Activated naive CD4-positive, alpha-beta T cell treated with anti-CD3 and anti-CD28 coated beads, Interleukin-2, amount 50 U/mL, for 72 hours (primary cell): ENCODE measurements around the gene CDADC1. TPM values are rescaled to one million over a fixed set of nuclear protein-coding genes. Genes with fewer than 3 reads are reported as not detected.
"Not testable (repeated sequence)": the region's sequence is repeated elsewhere in the genome, so short reads cannot be mapped to it uniquely, and the experiment has no call there.

Experiments
- ATAC-seq, 2 donors: fragments of 150-1000 bp; cut with Tn5 transposase; 2 replicates each; pipeline ENCODE4 v1.10.0; 2021; ENCODE audit warnings: mild to moderate bottlenecking in 2 of 2, moderate library complexity in 2 of 2
- DNase-seq, 2 donors: peaks; one replicate each; pipeline ENCODE4 v3.0.0; 2021 to 2022; ENCODE audit warnings: low spot score in 2 of 2
- H3K27ac Mint-ChIP-seq, 2 donors: one replicate each; pipeline ENCODE4 v1.8.0; 2022; ENCODE audit warnings: mild to moderate bottlenecking in 2 of 2, mixed read lengths in 2 of 2
- H3K36me3 Mint-ChIP-seq, 2 donors: one replicate each; pipeline ENCODE4 v1.8.0; 2022; ENCODE audit warnings: mixed read lengths in 2 of 2
- H3K9me3 Mint-ChIP-seq, 2 donors: one replicate each; pipeline ENCODE4 v1.8.0; 2022; ENCODE audit warnings: mixed read lengths in 2 of 2
- total RNA-seq, 2 donors: library from RNA; stranded (reverse); gene quantifications; one replicate each; pipeline ENCODE4 v1.2.3, GENCODE V29; 2022

CDADC1 gene
- total RNA-seq, 2 donors from 2014 or later, result 15.8 to 16.9 TPM

GRCh38 chr13:49262634-49263033 lies 14.9 kb downstream of the CDADC1 start:
- Mint-ChIP-seq H3K9me3 (no peaks in the 10 kb centered on the region), H3K27ac (no peak overlapping the region), H3K36me3 (peaks cover 10 to 16% of the 10 kb centered on the region in 2 donors)
- ATAC-seq, result no peak
- DNase-seq, result no peak

- no peak for DNase-seq
- H3K36me3 Mint-ChIP-seq, result peaks cover 7 to 10% of the 10 kb centered on the region in 2 donors
- no peaks in the 10 kb centered on the region for H3K9me3 Mint-ChIP-seq
- ATAC-seq, result no peak
- H3K27ac Mint-ChIP-seq, result no peak overlapping the region
These were observed 18.1 kb downstream of the CDADC1 start for GRCh38 chr13:49265822-49266221.

- H3K27ac Mint-ChIP-seq, result no peak overlapping the region
- H3K36me3 Mint-ChIP-seq, result peaks cover 4% of the 10 kb centered on the region in 2 donors
- H3K9me3 Mint-ChIP-seq, result no peaks in the 10 kb centered on the region
- ATAC-seq (peak; percentile 88 to 90), DNase-seq (no peak)
These were observed 23.5 kb downstream of the CDADC1 start for GRCh38 chr13:49271264-49271663.

GRCh38 chr13:49272296-49272695 lies 24.6 kb downstream of the CDADC1 start:
- no peak for DNase-seq
- no peak overlapping the region for H3K27ac Mint-ChIP-seq

GRCh38 chr13:49278211-49278610 lies 30.5 kb downstream of the CDADC1 start:
- DNase-seq, result no peak
- Mint-ChIP-seq H3K36me3 (no peaks in the 10 kb centered on the region), H3K9me3 (no peaks in the 10 kb centered on the region), H3K27ac (no peak overlapping the region)
- no peak for ATAC-seq

More at GRCh38 chr13:49272296-49272695, 24.6 kb downstream of the CDADC1 start:
- Mint-ChIP-seq H3K36me3 (peaks cover 4% of the 10 kb centered on the region in 2 donors), H3K9me3 (no peaks in the 10 kb centered on the region)
- no peak for ATAC-seq

- Mint-ChIP-seq H3K36me3 (no peaks in the 10 kb centered on the region), H3K9me3 (no peaks in the 10 kb centered on the region), H3K27ac (no peak overlapping the region)
- DNase-seq, result no peak
- no peak for ATAC-seq
These were observed 31.4 kb downstream of the CDADC1 start for GRCh38 chr13:49279112-49279511.

GRCh38 chr13:49279885-49280284 lies 32.2 kb downstream of the CDADC1 start:
- no peak for ATAC-seq
- H3K27ac Mint-ChIP-seq, result no peak overlapping the region
- H3K9me3 Mint-ChIP-seq, result no peaks in the 10 kb centered on the region
- no peak for DNase-seq
- no peaks in the 10 kb centered on the region for H3K36me3 Mint-ChIP-seq

GRCh38 chr13:49287995-49288394 lies 40.3 kb downstream of the CDADC1 start:
- Mint-ChIP-seq H3K36me3 (no peaks in the 10 kb centered on the region), H3K27ac (peak overlapping the region in 1 of 2 donors; percentile 31)

GRCh38 chr13:49288458-49288857 lies 40.7 kb downstream of the CDADC1 start:
- ATAC-seq (no peak), DNase-seq (no peak)
- Mint-ChIP-seq H3K36me3 (no peaks in the 10 kb centered on the region), H3K27ac (no peak overlapping the region), H3K9me3 (no peaks in the 10 kb centered on the region)

More at GRCh38 chr13:49287995-49288394, 40.3 kb downstream of the CDADC1 start:
- no peak for DNase-seq
- ATAC-seq, result no peak
- no peaks in the 10 kb centered on the region for H3K9me3 Mint-ChIP-seq

GRCh38 chr13:49292742-49293486 lies 45.2 kb downstream of the CDADC1 start:
- H3K27ac Mint-ChIP-seq, result no peak overlapping the region
- H3K9me3 Mint-ChIP-seq, result no peaks in the 10 kb centered on the region
- no peaks in the 10 kb centered on the region for H3K36me3 Mint-ChIP-seq
- no peak for DNase-seq
- peak; percentile 34 to 43 for ATAC-seq

GRCh38 chr13:49294723-49295122 lies 47.0 kb downstream of the CDADC1 start:
- H3K27ac Mint-ChIP-seq, DNase-seq, H3K9me3 Mint-ChIP-seq, H3K36me3 Mint-ChIP-seq, ATAC-seq: not testable (repeated sequence)

GRCh38 chr13:49295244-49295643 lies 47.5 kb downstream of the CDADC1 start:
- ATAC-seq, result no peak
- no peaks in the 10 kb centered on the region for H3K36me3 Mint-ChIP-seq

GRCh38 chr13:49296659-49297058 lies 48.9 kb downstream of the CDADC1 start:
- no peaks in the 10 kb centered on the region for H3K36me3 Mint-ChIP-seq
- H3K9me3 Mint-ChIP-seq, result no peaks in the 10 kb centered on the region
- ATAC-seq (no peak), DNase-seq (no peak)
- H3K27ac Mint-ChIP-seq, result peak overlapping the region in 1 of 2 donors; percentile 46

More at GRCh38 chr13:49295244-49295643, 47.5 kb downstream of the CDADC1 start:
- H3K9me3 Mint-ChIP-seq, result no peaks in the 10 kb centered on the region
- DNase-seq, result no peak
- peak overlapping the region in 1 of 2 donors; percentile 38 for H3K27ac Mint-ChIP-seq

GRCh38 chr13:49297338-49297737 lies 49.6 kb downstream of the CDADC1 start:
- Mint-ChIP-seq H3K36me3 (no peaks in the 10 kb centered on the region), H3K9me3 (no peaks in the 10 kb centered on the region), H3K27ac (no peak overlapping the region)
- no peak for DNase-seq
- no peak for ATAC-seq

GRCh38 chr13:49298416-49298815 lies 50.7 kb downstream of the CDADC1 start:
- ATAC-seq, result no peak
- DNase-seq, result no peak
- no peak overlapping the region for H3K27ac Mint-ChIP-seq
- no peaks in the 10 kb centered on the region for H3K9me3 Mint-ChIP-seq
- H3K36me3 Mint-ChIP-seq, result no peaks in the 10 kb centered on the region

GRCh38 chr13:49298903-49299605 lies 51.3 kb downstream of the CDADC1 start:
- Mint-ChIP-seq H3K9me3 (no peaks in the 10 kb centered on the region), H3K27ac (no peak overlapping the region), H3K36me3 (no peaks in the 10 kb centered on the region)
- no peak for ATAC-seq
- DNase-seq, result no peak

GRCh38 chr13:49300276-49300675 lies 52.6 kb downstream of the CDADC1 start:
- H3K27ac Mint-ChIP-seq, result no peak overlapping the region
- H3K36me3 Mint-ChIP-seq, result no peaks in the 10 kb centered on the region
- DNase-seq (no peak), ATAC-seq (no peak)
- no peaks in the 10 kb centered on the region for H3K9me3 Mint-ChIP-seq
